ENCODE data around the gene ANKRD18A. TPM values are rescaled to one million over a fixed set of nuclear protein-coding genes. Genes with fewer than 3 reads are reported as not detected.
"Not testable (repeated sequence)": the region's sequence is repeated elsewhere in the genome, so short reads cannot be mapped to it uniquely, and the experiment has no call there.

ANKRD18A gene
- total RNA-seq, 1 donor from 2014 or later = 2.6 TPM

DNA sequence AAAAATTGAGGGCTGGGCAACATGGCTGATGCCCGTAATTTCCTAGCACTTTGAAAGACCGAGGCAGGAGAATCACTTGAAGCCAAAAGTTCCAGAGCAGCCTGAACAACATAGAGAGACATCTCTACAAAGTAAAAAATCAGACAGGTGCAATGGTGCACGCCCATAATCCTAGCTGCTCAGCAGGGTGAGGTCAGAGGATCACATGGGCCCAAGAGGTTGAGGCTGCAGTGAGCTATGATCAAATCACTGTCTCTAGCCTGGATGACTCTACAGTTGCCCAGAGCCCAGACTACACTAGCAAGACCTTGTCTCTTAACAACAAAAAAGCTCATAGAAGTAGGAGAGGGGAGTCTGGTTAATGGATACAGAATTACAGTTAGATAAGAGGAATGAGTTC lies 40.3 kb downstream of the ANKRD18A start:
- intact Hi-C loops (cut with micrococcal nuclease); H3K27ac ChIP-seq (replicated peaks); H3K4me3 ChIP-seq; H3K27me3 ChIP-seq (ENCODE audit: low read depth); H3K9me3 ChIP-seq (replicated peaks); H3K36me3 ChIP-seq; H3K4me1 ChIP-seq; DNase-seq: not testable (repeated sequence)

DNA sequence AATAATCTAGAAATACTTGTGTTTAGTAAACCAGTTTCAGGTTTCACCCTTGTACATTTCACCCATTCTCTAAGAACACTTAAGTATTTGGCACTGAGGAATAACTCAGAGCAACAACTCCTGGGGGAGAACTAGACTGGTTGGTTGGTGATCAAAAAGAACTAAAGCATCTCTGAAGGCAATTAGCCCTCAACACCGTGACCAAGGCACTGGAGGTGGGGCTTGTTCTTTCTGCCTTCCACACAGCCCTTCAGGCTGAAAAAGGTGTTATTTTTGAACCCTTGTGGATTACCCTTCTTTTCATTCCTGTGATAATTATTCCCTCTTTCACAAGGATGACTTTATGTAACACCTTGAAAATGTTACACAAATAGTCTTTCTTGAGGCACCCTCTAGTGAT lies 44.2 kb downstream of the ANKRD18A start:
- not testable (repeated sequence) for DNase-seq; H3K27ac ChIP-seq (replicated peaks)

DNA sequence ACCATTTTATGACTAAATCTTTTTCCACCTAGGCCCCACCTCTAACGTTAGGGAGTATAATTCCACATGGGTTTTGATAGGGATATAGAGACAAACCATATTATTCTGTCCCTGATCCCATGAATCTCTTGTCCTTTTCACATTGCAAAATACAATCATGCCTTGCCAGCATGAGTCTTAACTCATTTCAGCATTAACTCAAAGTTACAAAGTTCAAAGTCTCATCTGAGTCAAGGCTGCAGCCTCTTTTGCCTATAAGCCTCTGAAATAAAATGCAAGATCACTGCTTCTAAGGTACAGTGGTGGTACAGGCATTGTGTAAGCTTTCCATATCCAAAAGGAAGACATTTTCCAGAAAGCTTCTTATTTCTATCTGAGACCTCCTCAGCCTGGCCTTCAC lies 54.3 kb downstream of the ANKRD18A start:
- intact Hi-C loops (cut with micrococcal nuclease); H3K9me3 ChIP-seq (replicated peaks); H3K36me3 ChIP-seq; H3K27me3 ChIP-seq (ENCODE audit: low read depth); H3K4me1 ChIP-seq; H3K4me3 ChIP-seq; H3K27ac ChIP-seq (replicated peaks); DNase-seq: not testable (repeated sequence)

More for the DNA sequence above, 44.2 kb downstream of the ANKRD18A start:
- H3K27me3 ChIP-seq (ENCODE audit: low read depth); H3K9me3 ChIP-seq (replicated peaks); intact Hi-C loops (cut with micrococcal nuclease); H3K4me3 ChIP-seq; H3K36me3 ChIP-seq; H3K4me1 ChIP-seq: not testable (repeated sequence)

DNA sequence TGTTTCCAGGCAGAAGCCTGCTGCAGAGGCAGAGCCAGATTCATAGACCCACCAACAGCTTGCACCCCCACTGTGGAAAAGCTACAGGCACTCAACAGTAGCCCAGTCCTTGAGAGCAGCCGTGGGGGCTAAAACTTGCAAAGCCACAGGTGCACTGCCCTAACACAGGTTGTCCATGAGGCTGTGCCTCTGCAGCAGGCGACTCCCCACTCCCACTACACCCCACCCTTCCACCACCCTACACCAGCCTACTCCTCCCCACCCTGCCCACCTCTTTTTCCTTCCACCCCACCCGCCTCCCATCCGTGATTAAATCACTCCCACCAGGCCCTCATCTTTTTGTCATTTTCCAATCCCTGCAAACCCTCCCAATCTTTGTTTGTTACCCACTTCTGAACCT lies 55.2 kb downstream of the ANKRD18A start:
- intact Hi-C loops (cut with micrococcal nuclease); DNase-seq; H3K4me3 ChIP-seq; H3K27ac ChIP-seq (replicated peaks); H3K36me3 ChIP-seq; H3K27me3 ChIP-seq (ENCODE audit: low read depth); H3K9me3 ChIP-seq (replicated peaks); H3K4me1 ChIP-seq: not testable (repeated sequence)

DNA sequence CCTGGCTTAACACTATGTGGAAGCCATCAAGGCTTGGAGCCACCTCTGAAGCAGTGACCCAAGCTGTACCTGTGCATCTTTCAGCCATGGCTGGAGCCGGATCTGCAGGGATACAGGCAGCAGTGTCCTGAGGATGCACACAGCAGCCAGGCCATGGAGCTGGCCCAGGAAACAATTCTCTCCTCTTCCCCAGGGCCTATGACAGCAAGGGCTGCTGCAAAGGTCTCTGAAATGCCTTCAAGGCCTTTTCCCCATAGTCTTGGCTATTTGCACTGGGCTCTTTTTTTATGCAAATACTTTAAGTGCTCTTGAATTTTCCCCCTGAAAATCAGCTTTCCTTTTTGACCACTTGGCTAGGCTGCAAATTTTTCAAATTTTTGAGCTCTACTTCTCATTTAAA lies 56.5 kb downstream of the ANKRD18A start:
- DNase-seq; intact Hi-C loops (cut with micrococcal nuclease); H3K27ac ChIP-seq (replicated peaks); H3K36me3 ChIP-seq; H3K9me3 ChIP-seq (replicated peaks); H3K4me1 ChIP-seq; H3K27me3 ChIP-seq (ENCODE audit: low read depth); H3K4me3 ChIP-seq: not testable (repeated sequence)

DNA sequence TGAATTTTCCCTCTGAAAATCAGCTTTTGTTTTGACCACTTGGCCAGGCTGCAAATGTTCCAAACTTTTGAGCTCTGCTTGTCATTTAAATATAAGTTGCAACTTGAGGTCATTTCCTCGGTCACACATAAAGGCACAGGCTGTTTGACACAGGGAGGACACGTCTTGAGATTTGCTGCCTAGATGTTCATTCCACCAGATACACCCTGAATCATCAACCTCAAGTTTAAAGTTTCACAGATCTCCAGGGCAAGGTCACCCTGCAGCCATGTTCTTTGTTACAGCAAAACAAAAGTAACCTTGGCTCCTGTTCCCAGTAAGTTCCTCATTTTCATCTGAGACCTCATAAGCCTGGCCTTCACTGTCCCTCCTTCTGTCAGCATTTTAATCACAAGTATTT lies 59.3 kb downstream of the ANKRD18A start:
- intact Hi-C loops (cut with micrococcal nuclease); H3K4me1 ChIP-seq: not testable (repeated sequence)

DNA sequence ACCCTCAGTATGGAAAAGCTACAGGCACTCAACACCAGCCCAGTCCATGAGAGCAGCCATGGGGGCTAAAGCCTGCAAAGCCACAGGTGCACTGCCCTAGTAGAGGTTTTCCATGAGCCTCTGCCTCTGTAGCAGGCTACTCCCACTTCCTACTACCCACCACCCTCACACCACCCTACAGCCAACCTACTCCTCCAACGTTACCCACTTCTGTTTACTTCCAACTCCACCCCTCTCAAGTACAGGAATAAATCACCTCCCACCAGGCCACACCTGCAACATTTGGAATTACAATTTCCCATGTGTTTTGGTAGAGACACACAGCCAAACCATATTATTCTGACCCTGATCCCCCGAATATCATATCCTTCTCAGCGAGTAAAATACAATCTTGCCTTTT lies 61.2 kb downstream of the ANKRD18A start:
- H3K4me1 ChIP-seq; H3K9me3 ChIP-seq (replicated peaks); H3K27me3 ChIP-seq (ENCODE audit: low read depth); H3K36me3 ChIP-seq; H3K4me3 ChIP-seq; DNase-seq; H3K27ac ChIP-seq (replicated peaks); intact Hi-C loops (cut with micrococcal nuclease): not testable (repeated sequence)

More for the DNA sequence above, 59.3 kb downstream of the ANKRD18A start:
- H3K9me3 ChIP-seq (replicated peaks); H3K36me3 ChIP-seq; H3K27ac ChIP-seq (replicated peaks); H3K4me3 ChIP-seq; H3K27me3 ChIP-seq (ENCODE audit: low read depth); DNase-seq: not testable (repeated sequence)

DNA sequence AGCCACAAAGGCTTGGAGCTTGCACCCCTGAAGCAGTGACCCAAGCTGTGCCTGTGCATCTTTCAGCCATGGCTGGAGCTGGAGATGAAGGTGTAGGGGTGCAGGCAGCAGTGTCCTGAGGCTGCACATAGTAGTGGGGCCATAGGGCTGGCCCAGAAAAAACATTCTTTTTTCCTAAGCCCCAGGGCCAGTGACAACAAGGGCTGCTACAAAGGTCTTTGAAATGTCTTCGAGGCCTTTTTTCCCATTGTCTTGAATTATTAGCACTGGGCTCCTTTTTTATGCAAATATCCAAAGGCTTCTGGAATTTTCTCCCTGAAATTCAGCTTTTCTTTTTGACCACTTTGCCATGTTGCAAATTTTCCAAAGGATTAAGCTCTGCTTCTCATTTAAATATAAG lies 62.6 kb downstream of the ANKRD18A start:
- H3K4me3 ChIP-seq; H3K9me3 ChIP-seq (replicated peaks); intact Hi-C loops (cut with micrococcal nuclease); H3K27me3 ChIP-seq (ENCODE audit: low read depth); H3K36me3 ChIP-seq; DNase-seq; H3K27ac ChIP-seq (replicated peaks); H3K4me1 ChIP-seq: not testable (repeated sequence)

DNA sequence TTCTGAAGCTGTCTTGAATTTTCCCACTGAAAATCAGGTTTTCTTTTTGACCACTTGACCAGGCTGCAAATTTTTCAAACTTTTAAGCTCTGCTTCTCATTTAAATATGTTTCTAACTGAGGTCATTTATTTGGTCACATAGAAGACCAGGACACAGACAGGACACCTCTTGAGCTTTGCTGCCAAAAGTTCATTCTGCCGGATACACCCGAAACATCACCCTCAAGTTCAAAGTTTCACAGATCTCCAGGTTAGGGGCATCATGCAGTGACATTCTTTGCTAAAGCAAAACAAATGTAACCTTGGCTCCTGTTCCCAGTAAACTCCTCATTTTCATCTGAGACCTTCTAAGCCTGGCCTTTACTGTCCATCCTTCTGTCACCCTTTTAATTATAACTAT lies 65.4 kb downstream of the ANKRD18A start:
- H3K9me3 ChIP-seq (replicated peaks); H3K27me3 ChIP-seq (ENCODE audit: low read depth); DNase-seq; intact Hi-C loops (cut with micrococcal nuclease); H3K4me1 ChIP-seq; H3K4me3 ChIP-seq; H3K36me3 ChIP-seq; H3K27ac ChIP-seq (replicated peaks): not testable (repeated sequence)

DNA sequence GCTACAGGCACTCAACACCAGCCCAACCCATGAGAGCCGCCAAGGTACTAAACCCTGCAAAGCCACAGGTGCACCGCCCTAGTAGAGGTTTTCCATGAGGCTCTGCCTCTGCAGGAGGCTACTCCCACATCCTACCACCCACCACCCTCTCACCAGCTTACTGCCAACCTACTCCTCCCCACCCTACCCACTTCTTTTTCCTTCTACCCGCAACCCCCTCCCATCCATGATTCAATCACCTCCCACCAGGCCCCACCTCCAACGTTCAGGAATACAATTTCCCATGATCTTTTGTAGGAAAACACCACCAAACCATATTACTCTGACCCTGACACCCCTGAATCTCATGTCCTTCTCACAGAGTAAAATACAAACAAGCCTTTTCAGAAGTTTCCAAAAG lies 67.4 kb downstream of the ANKRD18A start:
- DNase-seq; H3K27ac ChIP-seq (replicated peaks); H3K36me3 ChIP-seq; H3K27me3 ChIP-seq (ENCODE audit: low read depth); H3K4me3 ChIP-seq; H3K4me1 ChIP-seq; intact Hi-C loops (cut with micrococcal nuclease); H3K9me3 ChIP-seq (replicated peaks): not testable (repeated sequence)

DNA sequence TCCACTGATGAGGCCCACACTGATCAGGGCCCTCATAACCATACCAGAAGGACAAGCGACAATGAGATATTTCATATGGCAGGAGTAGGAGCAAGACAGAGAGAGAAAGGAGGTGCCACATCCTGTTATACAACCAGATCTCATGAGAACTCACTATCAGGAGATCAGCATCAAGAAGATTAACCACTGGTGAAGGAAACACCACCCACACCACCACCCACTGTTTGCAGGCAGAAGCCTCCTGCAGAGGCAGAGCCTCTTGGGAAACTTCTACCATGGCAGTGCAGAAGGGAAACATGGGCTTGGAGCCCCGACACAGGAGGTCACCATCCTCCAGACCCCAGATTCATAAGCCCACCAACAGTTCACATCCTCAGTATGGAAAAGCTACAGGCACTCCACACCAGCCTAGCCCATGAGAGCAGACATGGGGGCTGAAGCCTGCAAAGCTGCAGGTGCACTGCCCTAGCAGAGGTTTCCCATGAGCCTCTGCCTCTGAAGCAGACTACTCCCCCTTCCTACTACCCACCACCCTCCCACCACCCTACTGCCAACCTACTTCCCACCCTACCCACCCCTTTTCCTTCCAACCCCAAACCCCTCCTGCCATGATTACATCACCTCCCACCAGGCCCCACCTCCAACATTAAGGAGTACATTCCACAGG lies 73.8 kb downstream of the ANKRD18A start:
- H3K9me3 ChIP-seq (replicated peaks); H3K36me3 ChIP-seq; H3K27me3 ChIP-seq (ENCODE audit: low read depth); H3K27ac ChIP-seq (replicated peaks); DNase-seq; intact Hi-C loops (cut with micrococcal nuclease); H3K4me1 ChIP-seq; H3K4me3 ChIP-seq: not testable (repeated sequence)

DNA sequence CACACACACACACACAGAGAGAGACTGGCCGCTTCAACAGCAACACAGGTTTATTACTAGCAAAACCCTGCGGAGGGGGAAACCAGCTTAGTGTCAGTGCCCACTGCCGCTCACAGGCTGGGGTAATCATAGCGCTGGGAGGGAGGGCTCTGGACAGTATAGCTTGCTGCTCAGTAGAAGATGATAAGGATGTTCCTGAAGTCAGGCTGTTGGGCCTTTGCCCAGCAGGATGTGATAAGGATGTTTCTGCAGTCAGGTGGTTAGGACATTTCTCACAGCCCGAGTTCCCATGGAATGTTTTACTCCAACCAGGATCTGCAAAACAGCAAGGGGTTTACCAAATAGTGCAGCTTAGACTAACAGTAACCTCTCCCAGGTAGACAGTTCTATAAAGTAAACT lies 79.9 kb downstream of the ANKRD18A start:
- H3K4me3 ChIP-seq; H3K9me3 ChIP-seq (replicated peaks); intact Hi-C loops (cut with micrococcal nuclease); H3K36me3 ChIP-seq; H3K27ac ChIP-seq (replicated peaks); H3K4me1 ChIP-seq; H3K27me3 ChIP-seq (ENCODE audit: low read depth): not testable (repeated sequence)
- peak; percentile 54 for DNase-seq

Data from left ventricle myocardium inferior (tissue), 1 donor.